Loucy (cell line): ENCODE measurements around the gene NDUFS1.

Experiments used
- CTCF ChIP-seq: fragments of 200-600 bp; sonication (generic); conservative IDR thresholded peaks from 2 replicates; pipeline ENCODE4 v1.5.1; 2014; ENCODE audit warnings: mild to moderate bottlenecking, antibody characterized with exemption, low read length
- EZH2phosphoT487 ChIP-seq: fragments of 200-600 bp; IDR thresholded peaks from 2 replicates; pipeline ENCODE4 v1.6.1; 2018; ENCODE audit warnings: antibody characterized with exemption, mild to moderate bottlenecking, moderate library complexity, borderline replicate concordance

- TF ChIP-seq CTCF (no peak), EZH2phosphoT487 (no peak)
Observed at GRCh38 chr2:206176121-206176520, 16.9 kb upstream of the NDUFS1 start.
